Myometrial cell (primary cell): ENCODE data around the gene TSPAN12. TPM values are rescaled to one million over a fixed set of nuclear protein-coding genes. Genes with fewer than 3 reads are reported as not detected.

Experiments
- total RNA-seq: library from RNA; depleted of rRNA; stranded (reverse); fragments of >200 nt; gene quantifications from 2 replicates; pipeline ENCODE4 v1.2.3, GENCODE V29; 2015

The TSPAN12 gene, protein sequence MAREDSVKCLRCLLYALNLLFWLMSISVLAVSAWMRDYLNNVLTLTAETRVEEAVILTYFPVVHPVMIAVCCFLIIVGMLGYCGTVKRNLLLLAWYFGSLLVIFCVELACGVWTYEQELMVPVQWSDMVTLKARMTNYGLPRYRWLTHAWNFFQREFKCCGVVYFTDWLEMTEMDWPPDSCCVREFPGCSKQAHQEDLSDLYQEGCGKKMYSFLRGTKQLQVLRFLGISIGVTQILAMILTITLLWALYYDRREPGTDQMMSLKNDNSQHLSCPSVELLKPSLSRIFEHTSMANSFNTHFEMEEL
- total RNA-seq: 0.29 and 1.1 TPM in 2 replicates

DNA sequence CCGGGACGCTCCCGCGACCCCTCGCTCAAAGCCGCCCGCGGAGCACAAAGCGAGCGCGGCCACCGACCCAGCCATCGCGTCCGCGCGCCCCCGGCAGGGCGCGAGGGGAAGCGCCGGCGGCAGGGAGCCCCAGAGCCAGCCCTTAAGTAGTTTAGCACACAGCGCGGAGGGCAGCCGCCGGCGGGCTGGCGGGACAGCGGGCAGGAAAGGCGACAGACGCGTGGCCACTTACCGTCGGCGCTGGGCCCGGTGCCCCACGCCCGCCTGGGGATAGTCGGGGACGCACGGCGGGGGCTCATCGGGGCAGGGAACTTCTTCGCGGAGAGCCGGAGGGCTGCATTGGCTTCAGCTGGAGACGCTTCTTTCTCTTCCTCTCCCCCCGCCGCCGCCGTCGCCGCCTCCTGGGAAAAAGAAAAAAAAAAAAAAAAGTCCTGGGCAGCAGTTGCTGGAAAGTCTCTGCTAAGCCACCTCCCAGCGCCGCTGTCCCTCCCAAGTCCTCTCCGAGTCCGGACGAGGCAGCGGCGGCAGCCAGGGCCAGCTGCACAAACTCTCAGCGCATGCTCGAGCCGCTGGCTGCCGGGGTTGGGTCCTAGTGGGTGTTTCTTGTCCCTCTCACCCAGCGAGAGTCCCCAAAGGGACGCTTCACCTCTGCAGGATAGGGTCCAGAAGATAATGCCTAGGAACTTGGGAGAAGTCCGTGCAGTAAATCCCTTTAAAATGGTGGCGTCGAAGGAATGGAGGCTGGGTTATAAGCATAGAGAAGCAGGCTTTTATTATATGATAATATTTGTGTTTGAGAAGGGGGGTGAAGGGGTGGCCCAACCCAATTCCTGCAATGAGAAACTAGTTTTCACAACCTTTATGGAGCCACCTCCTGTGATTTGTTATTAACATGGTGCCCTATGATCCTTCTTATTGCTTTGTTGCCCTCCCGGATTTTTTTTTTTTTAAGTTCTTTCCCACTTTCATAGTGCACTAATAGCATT, at the start of gene TSPAN12:
Gene TSPAN12, minus strand, starts transcription at position 557 of the 986 bp plus-strand sequence. CDS start 1,381 bp downstream, outside the sequence.

Other genes starting within 250 kb of the TSPAN12 start
- 7.6 and 8.9 TPM in 2 replicates for gene ING3, start 92.6 kb upstream of the TSPAN12 start, total RNA-seq
- gene CPED1, start 130.6 kb upstream of the TSPAN12 start, total RNA-seq: 55.4 and 72.0 TPM in 2 replicates